NCI-H2029 (cell line): ENCODE measurements around the gene INTS15.
"Not testable (repeated sequence)": the region's sequence is repeated elsewhere in the genome, so short reads cannot be mapped to it uniquely, and the experiment has no call there.

Experiments
- DNase-seq: peaks from one replicate; lab custom pipeline; 2025; lab: John Stamatoyannopoulos, UW

INTS15 gene

DNA sequence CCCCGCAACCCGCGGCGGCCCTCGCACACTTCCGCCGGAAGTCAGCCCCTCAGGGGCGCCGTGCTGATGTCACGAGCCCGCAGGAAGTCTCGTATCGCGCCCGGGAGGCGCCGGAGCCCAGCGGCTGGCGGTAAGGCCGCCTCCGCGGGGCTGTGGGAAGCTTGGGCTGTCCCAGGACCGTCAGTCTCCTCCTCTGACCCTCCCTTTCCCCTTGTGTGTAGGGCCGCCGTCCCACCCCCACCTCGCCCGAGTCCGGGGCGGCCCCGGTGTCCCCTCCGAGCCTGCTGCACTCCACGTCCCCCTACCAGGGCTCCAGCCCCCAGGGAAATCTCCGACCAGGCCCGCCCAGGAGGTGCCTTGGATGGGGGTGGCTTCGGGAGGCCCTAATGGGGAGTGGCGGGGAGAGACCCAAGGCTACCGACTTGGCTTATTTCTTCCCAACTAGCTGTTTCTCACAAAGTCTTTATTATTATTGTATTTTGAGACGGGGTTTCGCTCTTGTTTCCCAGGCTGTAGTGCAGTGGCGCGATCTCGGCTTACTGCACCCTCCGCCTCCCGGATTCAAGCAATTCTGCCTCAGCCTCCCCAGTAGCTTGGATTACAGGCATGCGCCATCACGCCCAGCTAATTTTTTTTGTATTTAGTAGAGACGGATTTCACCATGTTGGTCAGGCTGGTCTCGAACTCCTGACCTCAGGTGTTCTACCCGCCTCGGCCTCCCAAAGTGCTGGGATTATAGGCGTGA is 12.3 kb upstream of the INTS15 start, which contains the start of gene ZDHHC4:
Gene ZDHHC4, plus strand, starts transcription at position 86 of the 745 bp plus-strand sequence. CDS start 3,108 bp downstream, outside the sequence.
- peak; percentile 83 for DNase-seq

DNA sequence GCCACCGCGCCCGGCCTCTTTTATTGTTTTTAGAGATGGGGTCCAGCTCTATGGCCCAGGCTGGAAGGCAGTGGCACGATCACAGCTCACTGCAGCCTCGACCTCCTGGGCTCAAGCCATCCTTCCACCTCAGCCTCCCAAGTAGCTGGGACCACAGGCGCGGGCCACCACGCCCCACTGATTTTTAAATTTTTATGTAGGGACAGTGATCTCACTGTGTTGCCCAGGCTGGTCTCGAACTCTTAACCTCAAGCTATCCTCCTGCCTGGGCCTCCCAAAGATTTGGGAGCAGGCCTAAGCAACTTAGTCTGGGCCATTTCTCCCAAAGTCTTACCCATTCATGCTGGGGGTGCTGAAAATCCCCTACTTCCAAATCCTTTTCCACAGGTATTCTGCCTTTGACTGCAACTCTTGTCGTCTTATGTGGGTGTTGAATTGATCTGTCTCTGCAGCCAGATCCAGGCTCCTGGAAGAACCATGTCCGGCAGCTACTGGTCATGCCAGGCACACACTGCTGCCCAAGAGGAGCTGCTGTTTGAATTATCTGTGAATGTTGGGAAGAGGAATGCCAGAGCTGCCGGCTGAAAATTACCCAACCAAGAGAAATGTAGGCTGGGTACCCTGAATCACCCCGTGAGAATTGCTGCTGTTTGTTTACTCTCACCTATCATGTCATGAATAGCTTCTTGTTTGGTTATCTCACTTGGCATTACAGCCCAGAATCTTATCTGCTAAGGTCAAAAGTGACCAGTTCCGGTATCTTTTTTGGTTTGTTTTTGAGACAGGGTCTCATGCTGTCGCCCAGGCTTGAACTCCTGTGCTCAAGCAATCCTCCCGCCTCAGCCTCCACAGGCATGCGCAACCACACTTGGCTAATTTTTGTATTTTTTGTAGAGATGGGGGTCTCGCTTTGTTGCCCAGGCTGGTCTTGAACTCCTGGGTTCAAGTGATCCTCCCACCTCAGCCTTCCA is 11.4 kb upstream of the INTS15 start:
- no peak for DNase-seq

DNA sequence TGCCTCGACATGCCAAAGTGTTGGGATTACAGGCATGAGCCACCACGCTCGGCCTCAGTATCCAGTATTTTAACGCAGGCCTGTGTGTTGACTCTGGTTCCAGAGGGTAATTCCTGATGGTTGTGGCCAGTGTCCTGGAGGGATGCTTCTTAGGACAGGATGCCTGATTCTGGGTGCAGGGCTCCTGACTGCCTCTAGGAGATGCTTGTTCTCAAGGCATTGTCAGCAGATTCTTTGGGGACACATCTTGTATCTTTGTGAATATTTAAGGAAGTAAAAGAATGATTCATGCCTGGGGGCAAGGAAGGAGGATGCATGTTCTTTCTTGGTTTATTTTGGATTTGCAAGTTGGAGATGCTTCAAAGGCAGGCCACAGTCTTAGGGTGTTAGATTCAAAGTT is 10.4 kb upstream of the INTS15 start:
- DNase-seq: no peak

DNA sequence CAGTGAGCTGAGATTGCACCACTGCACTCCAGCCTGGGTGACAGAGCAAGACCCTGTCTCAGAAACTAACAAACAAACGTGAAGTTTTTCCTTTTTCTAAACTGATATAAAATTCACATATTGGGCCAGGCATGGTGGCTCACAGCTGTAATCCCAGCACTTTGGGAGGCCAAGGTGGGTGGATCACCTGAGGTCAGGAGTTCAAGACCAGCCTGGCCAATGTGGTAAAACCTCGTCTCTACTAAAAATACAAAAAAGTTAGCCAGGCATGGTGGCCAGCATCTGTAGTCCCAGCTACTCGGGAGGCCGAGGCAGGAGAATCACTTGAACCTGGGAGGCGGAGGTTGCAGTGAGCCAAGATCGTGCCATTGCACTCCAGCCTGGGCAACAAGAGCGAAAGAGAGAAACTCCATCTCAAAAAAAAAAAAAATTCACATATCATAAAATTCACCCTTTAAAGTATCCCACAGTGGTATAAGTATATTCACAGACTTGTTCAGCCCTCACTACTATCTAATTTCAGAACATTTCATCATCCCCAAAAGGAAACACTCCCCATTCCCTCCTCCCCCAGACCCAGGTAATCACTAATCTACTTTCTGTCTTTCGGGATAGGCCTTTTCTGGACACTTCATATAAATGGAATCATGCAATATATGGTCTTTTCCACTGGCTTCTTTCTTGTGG is 3.9 kb upstream of the INTS15 start:
- not testable (repeated sequence) for DNase-seq

DNA sequence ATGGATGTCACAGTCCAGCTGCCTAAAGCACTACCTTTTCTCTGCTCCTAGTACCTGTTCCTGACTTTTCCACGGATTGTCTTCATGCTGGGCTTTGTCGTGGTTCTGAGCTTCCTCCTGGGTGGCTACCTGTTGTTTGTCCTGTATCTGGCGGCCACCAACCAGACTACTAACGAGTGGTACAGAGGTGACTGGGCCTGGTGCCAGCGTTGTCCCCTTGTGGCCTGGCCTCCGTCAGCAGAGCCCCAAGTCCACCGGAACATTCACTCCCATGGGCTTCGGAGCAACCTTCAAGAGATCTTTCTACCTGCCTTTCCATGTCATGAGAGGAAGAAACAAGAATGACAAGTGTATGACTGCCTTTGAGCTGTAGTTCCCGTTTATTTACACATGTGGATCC is 1.3 kb upstream of the INTS15 start:
- no peak for DNase-seq

DNA sequence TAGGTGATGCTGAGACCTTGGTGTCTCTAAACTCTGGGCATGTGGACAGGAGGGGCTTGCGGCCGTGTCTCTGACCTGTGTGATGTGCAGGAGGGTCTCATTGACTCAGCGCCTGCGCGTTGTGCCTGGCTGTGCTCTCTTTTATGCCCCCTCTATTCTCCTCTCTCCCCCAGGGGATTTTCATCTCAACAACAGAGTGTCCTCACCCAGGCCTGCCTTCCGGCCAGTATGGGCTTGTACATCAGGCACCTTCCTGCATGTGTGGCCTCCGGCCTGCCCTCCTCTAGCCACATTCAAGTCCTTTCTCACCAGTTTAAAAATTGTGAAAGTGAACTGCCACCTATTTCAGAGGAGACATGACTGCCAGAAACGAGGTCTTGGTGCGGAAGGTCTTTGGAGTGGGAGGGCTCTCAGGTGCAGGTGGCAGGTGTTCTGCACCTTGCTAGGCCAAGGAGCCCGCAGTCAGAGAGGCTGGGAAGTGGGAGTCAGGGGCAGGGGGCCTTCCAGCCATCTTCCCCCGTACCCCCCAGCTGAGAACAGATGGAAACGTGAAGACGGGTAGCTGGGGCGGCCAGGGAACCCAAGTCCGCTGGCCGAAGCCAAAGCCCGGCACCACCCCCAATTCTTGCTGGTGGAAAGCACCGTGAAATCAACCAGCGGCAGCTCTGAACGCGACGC is 531 bp upstream of the INTS15 start:
- no peak for DNase-seq

DNA sequence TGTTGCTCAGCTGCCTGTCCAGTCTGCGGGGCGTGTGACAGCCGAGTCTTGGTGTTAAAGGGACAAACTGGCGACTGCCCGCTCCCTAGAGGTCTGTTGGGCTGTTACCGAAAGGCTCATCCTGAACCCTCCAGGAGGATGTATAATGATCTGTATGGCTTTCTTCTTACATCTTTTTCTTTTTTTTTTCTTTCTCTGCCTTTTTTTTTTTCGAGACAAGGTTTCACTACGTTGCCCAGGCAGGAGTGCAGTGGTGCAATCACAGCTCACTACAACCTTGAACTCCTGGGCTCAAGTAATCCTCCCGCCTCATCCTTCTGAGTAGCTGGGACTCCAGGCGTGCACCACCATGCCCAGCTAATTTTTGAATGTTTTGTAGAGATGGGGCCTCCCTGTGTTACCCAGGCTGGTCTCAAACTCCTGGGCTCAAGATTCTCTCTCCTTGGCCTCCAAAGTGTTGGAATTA is 857 bp downstream of the INTS15 start:
- DNase-seq: no peak

DNA sequence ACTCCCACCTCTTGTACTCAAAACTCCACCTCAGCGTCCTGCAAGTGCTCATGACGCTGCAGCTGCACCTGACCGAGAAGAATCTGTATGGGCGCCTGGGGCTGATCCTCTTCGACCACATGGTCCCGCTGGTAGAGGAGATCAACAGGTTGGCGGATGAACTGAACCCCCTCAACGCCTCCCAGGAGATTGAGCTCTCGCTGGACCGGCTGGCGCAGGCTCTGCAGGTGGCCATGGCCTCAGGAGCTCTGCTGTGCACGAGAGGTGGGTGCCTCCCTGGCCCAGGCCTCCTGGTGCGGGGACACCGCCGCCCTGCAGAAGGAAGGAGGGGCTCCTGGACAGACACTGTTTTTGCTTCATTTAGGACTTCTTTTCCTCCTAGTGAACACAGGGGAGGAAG is 10.3 kb downstream of the INTS15 start:
- DNase-seq: no peak

DNA sequence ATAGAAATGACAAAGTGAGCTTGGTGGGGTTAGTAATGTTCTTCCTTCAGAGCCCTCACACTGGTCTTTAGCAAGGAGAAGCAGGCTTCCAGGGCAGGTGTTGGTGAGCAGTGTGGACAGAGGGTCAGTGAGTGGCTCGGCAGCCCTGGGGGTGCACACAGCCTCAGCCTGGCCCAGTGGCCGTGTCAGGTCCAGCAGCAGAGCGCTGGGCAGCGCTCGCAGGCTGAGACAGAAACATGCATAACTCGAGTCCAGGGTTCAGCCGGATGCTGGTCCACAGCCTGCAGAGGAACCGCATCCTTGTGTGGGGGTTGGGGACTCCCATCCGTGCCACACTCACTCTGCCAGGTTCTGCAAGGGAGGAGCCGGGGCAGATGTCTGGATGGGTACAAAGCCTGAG is 14.6 kb downstream of the INTS15 start:
- DNase-seq: no peak

DNA sequence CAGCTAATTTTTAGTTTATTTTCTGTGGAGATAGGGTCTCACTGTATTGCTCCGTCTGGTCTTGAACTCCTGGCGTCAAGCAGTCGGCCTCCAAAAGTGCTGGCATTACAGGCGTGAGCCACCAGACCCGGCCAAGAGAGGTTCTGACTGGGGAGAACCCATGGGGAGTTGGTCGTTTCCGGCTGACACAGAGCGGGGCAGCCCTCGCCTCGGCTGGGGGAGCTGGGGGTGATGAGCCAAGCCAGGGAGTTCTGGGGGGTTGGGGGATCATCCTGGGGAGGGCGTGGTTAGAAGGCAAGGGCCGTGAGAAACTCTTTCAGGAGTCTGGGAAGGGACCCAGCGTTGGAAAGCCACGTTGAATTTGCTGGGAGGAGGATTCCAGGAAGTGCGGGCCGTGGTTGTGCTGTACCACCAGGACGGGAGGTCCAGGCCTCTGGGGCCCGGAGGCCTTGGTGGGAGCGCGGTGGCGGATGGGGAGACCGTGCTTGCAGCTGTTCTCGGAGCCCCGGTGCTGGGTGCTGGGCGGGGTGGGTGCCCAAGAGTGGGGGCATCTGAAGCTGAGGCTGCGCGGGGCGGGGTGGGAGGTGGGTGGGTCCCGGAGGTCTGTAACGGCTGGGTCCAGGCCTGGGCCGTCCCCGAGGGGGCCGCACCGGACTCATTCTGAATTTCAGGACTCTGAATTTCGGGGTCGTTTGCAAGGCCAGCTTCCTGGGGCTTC is 17.2 kb downstream of the INTS15 start:
- DNase-seq: no peak

DNA sequence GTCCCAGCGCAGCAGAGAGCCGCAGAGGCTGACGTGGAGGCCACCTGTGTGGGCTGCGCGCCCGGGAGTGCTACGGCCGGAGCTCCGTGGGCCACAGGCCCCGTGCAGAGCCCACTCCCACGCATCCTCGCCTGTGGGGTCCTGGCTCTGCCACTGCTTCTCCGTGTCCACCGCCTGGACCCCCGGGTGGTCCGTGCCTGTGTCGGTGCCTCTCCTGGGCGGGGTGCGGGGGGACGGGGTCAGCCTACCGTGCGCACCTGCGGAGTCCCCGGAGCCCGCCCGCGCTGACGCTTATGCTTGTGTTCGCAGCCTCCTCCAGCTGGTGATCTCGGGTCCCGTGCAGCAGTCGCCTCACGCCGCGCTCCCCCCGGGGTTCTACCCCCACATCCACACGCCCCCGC is 17.8 kb downstream of the INTS15 start:
- no peak for DNase-seq

DNA sequence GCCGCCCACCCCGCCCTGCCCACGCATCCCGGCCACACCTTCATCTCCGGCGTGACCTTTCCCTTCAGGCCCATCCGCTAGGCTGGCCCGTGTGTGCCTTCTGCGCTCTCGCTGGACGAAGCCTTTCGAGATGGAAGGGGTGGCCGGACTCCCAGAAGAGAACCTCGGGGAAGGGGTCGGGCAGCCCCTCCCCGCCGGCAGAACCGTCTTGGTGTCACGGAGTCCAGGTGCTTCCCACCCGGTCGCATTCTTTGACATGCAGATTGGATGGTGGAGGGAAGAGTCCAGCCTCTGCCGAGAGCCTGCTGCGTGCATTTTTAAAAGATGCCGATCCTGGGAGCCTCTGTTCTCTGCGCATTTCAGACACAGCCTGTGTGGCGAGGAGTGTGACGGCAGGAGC is 18.3 kb downstream of the INTS15 start:
- no peak for DNase-seq

DNA sequence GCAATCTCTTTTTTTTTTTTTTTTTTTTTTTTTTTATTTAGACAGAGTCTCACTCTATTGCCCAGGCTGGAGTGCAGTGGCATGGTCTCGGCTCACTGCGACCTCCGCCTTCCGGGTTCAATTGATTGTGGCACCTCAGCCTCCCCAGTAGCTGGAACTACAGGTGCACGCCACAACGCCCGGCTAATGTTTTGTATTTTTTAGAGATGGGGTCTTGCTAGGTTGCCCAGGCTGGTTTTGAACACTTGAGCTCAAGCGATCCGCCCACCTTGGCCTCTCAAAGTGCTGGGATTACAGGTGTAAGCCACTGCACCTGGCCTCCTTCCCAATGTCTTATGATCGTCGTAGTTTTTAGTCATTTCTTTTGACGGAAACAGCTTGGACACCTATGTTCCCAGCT is 19.0 kb downstream of the INTS15 start:
- DNase-seq: no peak

DNA sequence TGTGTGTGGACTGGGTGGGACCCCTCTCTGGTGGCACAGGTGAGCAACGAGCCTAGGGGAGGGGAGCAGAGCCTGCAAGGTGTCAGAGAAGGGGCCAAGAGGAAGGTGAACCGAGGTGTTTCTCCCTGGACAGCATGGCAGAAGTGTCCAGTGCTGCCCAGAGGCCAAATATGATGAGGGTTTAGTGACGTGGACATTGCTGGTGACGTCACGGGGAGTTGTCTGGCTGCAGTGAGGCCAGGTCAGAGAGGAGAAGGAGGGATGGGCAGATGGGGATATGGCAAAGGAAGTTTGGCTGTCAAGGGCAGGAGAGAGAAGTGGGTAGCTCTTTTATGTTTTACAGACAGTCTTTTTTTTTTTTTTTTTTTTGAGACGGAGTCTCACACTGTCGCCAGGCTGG is 23.0 kb downstream of the INTS15 start:
- DNase-seq: no peak

DNA sequence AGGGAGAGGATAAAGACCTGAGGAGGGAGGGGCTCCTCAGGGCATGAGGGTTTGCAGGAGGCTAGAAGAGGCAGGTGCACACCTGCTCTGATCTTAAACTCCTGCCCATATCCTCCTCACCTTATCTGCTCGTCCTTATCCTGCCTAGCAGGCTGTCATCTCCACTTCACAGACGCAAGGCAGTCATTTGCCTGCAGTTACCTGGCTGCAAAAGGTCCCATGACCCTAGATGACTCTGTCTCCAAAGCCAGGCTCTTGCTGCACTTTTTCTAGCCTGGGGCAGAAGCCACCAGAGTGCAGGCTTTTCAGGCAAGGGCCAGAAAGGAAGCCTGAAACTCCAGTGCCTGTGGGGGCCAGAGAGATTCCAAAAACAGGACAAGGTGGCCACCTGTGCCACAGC is 23.9 kb downstream of the INTS15 start:
- no peak for DNase-seq

DNA sequence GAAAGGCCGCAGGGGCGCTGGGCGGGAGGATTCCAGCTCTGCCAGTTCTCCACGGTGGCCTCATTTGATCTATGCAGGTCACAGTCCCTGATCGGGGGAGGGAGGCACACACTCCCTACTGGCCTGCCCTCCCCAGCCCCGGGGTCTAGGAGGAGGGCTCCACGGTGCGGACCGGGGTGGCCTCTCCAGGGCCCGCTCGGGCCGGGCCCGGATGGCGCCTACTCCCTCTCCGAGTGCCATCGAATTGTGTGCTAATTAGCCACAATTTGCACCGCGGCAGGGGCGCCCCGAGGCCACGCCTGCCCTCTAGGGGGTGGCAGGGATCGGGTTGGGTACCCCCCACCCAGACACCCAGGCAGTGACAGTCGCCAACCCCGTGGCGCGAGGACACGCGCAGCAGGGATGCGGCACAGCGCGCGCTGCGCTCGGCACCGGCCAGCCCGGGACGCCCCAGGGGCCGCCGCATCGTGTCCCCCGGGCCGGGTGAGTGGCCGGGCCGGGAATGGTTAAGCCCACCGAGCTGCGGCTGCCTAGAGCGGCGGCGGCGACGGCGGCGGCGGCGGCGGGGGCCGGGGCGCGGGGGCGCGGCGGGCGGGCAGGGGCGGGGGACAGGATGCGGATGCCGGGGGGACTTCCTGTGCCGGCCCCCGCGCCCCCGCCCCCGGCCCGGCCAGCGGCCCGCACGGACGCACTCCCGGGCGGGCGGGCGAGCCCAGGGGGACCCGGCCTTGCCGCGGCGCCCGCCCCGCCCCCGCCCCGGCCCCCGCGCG is 25.3 kb downstream of the INTS15 start, which contains the start of gene ZNF853:
Gene ZNF853, plus strand, starts transcription at position 658 of the 770 bp plus-strand sequence. CDS start 565 bp downstream, outside the sequence.
- DNase-seq: no peak

DNA sequence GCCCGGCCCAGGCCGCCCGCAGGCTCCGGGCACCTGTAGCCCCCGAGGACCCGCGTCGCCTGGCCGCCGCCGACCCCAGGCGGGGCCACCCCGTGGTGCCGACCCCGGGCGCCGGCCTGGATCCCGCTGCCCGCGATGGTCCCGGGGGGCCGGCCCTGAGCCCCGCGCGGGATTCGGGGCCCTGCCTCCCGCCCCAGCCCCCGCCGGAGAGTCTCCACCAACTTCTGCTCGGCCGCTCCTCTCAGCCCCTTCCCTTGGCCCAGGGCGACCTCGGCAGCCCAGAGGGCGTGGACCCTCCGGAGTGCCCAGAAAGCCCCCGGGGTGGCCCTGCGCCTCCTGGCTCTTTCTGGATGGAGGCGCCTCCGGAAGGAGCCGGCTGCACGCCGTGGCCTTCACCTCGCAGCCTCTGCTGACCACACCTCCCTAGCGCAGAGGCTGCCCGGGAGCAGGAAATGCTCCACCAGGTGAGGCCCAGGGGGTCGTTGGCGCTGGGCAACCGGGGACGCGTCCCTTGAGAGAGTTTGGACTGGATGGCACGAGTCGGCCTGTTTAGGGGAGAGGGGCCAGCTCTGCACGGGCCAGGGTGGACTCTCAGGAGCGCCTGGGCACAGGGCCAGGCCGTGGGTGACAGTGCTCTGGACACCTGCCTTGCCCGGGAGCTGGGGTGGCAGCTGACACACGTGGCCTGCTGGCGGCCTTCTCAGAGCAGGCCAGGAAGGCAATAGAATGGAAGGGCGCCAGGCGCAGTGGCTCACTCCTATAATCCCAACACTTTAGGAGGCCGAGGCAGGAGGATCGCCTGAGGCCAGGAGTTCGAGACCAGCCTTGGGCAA is 26.1 kb downstream of the INTS15 start:
- DNase-seq: peak; percentile 51

DNA sequence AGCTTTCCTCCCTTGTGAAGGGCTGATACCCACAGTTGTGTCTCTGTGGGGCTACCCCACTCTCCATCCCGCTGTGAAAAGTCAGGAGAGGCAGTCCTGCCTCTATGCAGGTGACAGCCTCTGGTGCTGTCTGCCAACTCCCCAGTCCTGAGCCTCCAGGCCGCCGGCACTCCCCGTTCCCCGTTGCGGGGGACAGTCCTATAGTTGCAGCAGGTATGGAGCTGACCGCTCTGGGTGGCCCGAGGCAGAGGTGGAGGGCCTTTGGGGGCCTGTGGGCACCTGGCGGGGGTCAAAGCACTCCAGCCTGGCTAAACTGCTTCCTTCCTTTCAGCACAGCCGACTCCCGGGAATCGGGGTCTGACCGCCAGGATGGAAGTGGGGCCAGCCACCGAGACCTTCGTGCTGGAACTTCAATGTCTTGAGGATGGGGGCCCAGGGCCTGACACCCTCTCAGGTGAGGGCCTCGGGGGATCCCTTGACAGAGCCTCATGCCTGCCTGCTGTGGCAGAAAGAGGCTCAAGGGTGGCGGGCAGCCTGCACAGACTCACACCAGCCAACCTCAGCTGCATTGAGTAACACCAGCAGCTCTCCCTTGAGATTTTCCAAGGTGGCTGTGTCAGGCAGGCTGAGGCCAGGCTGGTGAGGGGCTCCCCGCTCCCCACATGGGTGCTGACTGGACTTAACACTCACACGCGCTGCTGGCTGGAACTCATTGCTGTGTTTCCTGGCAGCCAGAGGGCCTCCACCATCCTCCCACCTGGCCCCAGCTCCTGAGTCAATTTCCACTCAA is 27.2 kb downstream of the INTS15 start:
- no peak for DNase-seq
